ENCODE results near the gene LMAN2.

LMAN2 gene

DNA sequence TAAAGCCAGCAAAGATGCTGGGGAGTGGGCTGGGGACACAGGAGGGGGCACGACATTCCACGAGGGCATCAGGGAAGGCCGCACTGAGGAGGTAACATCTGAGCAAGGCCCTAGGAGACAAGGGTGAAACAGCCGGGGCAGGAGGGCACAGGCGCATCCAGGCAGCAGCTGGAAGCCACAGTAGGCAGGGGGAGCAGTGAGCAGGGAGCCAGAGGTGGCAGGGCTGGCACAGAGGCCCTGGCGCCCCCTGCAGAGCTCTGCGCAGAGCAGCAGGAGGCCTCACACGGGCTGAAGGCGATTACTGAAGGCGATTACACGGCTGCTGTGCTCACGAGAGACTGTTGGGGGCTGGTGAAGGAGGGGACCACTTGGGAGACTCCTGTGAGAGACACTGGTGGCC lies 15.4 kb downstream of the LMAN2 start:
- no peak overlapping the region for H3K4me3 ChIP-seq (ENCODE audit: low read depth, low read length)
- no peak for DNase-seq (ENCODE audit: low read depth)
- TF ChIP-seq, protein P1, sequence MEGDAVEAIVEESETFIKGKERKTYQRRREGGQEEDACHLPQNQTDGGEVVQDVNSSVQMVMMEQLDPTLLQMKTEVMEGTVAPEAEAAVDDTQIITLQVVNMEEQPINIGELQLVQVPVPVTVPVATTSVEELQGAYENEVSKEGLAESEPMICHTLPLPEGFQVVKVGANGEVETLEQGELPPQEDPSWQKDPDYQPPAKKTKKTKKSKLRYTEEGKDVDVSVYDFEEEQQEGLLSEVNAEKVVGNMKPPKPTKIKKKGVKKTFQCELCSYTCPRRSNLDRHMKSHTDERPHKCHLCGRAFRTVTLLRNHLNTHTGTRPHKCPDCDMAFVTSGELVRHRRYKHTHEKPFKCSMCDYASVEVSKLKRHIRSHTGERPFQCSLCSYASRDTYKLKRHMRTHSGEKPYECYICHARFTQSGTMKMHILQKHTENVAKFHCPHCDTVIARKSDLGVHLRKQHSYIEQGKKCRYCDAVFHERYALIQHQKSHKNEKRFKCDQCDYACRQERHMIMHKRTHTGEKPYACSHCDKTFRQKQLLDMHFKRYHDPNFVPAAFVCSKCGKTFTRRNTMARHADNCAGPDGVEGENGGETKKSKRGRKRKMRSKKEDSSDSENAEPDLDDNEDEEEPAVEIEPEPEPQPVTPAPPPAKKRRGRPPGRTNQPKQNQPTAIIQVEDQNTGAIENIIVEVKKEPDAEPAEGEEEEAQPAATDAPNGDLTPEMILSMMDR (IDR thresholded peaks at IDR 0.05; ENCODE audit: insufficient read depth, low read depth, low read length, missing control alignments), result peak; percentile 28

- TF ChIP-seq, protein P1 (IDR thresholded peaks at IDR 0.05; ENCODE audit: insufficient read depth, low read depth, low read length, missing control alignments), result no peak
- DNase-seq (ENCODE audit: low read depth), result no peak
- no peak overlapping the region for H3K4me3 ChIP-seq (ENCODE audit: low read depth, low read length)
These were observed 15.8 kb downstream of the LMAN2 start for GRCh38 chr5:177335701-177336065.

GRCh38 chr5:177334781-177335700 lies 16.4 kb downstream of the LMAN2 start:
- DNase-seq (ENCODE audit: low read depth), result no peak
- no peak overlapping the region for H3K4me3 ChIP-seq (ENCODE audit: low read depth, low read length)
- TF ChIP-seq, protein P1 (IDR thresholded peaks at IDR 0.05; ENCODE audit: insufficient read depth, low read depth, low read length, missing control alignments), result no peak

GRCh38 chr5:177334155-177334551 lies 17.3 kb downstream of the LMAN2 start:
- no peak for DNase-seq (ENCODE audit: low read depth)
- H3K4me3 ChIP-seq (ENCODE audit: low read depth, low read length), result no peak overlapping the region
- TF ChIP-seq, protein P1 (IDR thresholded peaks at IDR 0.05; ENCODE audit: insufficient read depth, low read depth, low read length, missing control alignments), result no peak

- no peak overlapping the region for H3K4me3 ChIP-seq (ENCODE audit: low read depth, low read length)
- TF ChIP-seq, protein P1 (IDR thresholded peaks at IDR 0.05; ENCODE audit: insufficient read depth, low read depth, low read length, missing control alignments), result no peak
- DNase-seq (ENCODE audit: low read depth), result no peak
These were observed 17.9 kb downstream of the LMAN2 start for GRCh38 chr5:177333420-177334154.

GRCh38 chr5:177332896-177333260 lies 18.6 kb downstream of the LMAN2 start:
- H3K4me3 ChIP-seq (ENCODE audit: low read depth, low read length), result no peak overlapping the region
- TF ChIP-seq, protein P1 (IDR thresholded peaks at IDR 0.05; ENCODE audit: insufficient read depth, low read depth, low read length, missing control alignments), result no peak

More at GRCh38 chr5:177332896-177333260, 18.6 kb downstream of the LMAN2 start:
- DNase-seq (ENCODE audit: low read depth), result no peak
